Adipocyte (in vitro differentiated cells): ENCODE results near the gene CAMTA1.

Source experiments
- DNase-seq: peaks from one replicate; pipeline ENCODE4 v3.0.0-alpha.2; 2015; ENCODE audit warnings: low read depth
- H3K27me3 ChIP-seq: replicated peaks from 2 replicates; pipeline ENCODE4 v1.7.0; 2013; ENCODE audit warnings: mild to moderate bottlenecking, low read length, moderate library complexity; ENCODE audit not compliant: control insufficient read depth, insufficient read depth
- H3K36me3 ChIP-seq: 2 replicates; pipeline ENCODE4 v1.7.0; 2013; ENCODE audit warnings: low read length, mild to moderate bottlenecking, moderate library complexity; ENCODE audit not compliant: control insufficient read depth, insufficient read depth, severe bottlenecking
- H3K4me1 ChIP-seq: 2 replicates; pipeline ENCODE4 v1.7.0; 2013; ENCODE audit warnings: mild to moderate bottlenecking, low read length, moderate library complexity; ENCODE audit not compliant: control insufficient read depth, insufficient read depth
- H3K4me3 ChIP-seq: 2 replicates; pipeline ENCODE4 v1.7.0; 2013; ENCODE audit warnings: mild to moderate bottlenecking, low read length, moderate library complexity
- H3K9ac ChIP-seq: 2 replicates; pipeline ENCODE4 v1.7.0; 2013; ENCODE audit warnings: mild to moderate bottlenecking, low read length, moderate library complexity
- H3K9me3 ChIP-seq: 2 replicates; pipeline ENCODE4 v1.7.0; 2013; ENCODE audit warnings: mild to moderate bottlenecking, low read length, moderate library complexity; ENCODE audit not compliant: control insufficient read depth

Gene CAMTA1

GRCh38 chr1:7234471-7234755 is 449.2 kb downstream of the CAMTA1 start:
- no peak overlapping the region for H3K9ac ChIP-seq
- H3K9me3 ChIP-seq, result no peaks in the 10 kb centered on the region
- no peaks in the 10 kb centered on the region for H3K4me1 ChIP-seq
- H3K4me3 ChIP-seq, result no peak overlapping the region
- DNase-seq, result no peak
- H3K27me3 ChIP-seq, result no peaks in the 10 kb centered on the region
- H3K36me3 ChIP-seq, result no peaks in the 10 kb centered on the region

DNA sequence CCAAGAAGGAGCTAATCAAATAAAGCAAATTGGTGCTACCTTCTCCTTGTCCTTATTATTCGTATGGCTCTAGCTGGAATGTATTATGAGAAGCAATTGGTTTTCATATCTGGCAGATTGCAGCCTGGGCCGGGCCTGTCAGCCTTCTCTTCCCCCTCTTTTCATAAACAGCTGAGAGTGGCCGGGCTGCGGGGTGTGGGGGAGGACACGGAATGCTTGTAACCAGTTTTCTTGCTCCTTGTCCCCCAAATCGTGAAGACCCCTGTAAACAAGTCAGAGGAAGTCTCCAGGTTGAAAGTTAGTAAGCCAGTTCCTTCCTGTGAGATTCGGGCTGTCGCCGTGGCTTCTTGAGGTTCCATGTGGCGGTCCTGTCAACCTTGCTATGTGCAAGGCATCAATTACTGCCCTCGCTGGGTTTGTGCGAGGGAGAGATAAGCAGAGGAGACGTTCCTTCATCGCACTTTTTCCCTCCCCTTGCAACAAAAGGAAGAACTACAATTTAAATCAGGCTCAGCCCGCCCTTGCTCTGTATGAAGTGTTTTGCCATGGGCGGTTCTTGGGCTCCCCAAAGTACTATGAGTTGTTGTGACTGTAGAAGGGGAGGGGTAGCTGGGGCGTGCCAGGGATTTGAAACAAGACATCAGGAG is 450.7 kb downstream of the CAMTA1 start:
- no peaks in the 10 kb centered on the region for H3K27me3 ChIP-seq
- H3K4me3 ChIP-seq, result no peak overlapping the region
- no peaks in the 10 kb centered on the region for H3K9me3 ChIP-seq
- no peak for DNase-seq
- H3K9ac ChIP-seq, result no peak overlapping the region
- no peaks in the 10 kb centered on the region for H3K4me1 ChIP-seq
- H3K36me3 ChIP-seq, result no peaks in the 10 kb centered on the region

DNA sequence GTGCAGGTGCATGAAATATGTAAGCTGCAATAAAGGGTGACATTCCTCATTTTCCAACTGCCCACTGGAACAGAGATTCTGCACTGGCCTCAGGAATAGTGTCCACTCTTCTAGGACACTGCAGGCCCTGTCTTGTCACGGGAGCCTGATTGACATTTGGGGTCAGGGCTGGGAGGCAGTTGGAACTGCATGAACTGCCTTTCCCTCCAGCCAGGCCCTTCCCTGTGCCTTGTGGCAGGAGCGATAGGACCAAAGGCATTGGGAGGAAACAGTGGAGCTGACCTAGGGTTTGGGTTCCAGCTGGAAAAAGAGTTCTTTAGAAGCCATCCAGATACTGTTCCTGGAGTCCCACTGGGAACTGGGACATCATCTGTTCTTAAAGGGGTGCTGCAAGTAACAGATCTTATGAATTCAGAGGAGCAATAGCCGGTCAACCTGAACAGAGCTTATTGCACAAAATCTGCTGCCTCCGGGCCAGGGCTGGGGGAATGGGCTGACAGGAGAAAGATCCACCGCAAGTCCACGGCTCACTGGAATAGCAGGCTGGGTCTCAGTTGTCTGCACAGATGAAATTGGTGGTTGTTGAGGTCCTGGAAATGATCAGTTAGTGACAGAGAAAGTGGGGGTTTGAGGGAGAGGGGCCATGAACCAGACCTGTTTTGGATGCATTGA is 451.7 kb downstream of the CAMTA1 start:
- no peak overlapping the region for H3K4me3 ChIP-seq
- DNase-seq, result no peak
- no peaks in the 10 kb centered on the region for H3K36me3 ChIP-seq
- no peaks in the 10 kb centered on the region for H3K27me3 ChIP-seq
- no peaks in the 10 kb centered on the region for H3K9me3 ChIP-seq
- H3K4me1 ChIP-seq, result no peaks in the 10 kb centered on the region
- no peak overlapping the region for H3K9ac ChIP-seq

DNA sequence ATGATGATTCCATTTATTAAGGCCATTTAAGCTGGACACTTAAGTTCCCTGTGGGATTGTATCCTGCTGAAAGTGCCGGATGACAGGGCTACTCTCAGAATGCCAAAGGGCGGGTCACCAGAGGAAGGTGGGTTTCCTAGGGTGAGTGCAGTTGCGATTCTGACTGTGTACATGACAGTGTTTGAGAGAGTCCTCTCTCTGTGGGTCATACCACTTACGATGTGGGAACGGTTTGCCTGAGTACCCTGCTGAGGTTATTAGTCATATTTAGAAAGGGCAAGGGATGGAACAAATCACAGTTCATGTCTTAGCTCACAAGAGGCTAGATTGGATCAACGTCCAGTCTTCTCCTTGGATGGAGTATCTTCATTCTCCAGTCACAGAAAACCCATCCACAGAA is 461.9 kb downstream of the CAMTA1 start:
- DNase-seq, result no peak
- Histone ChIP-seq H3K4me1 (no peaks in the 10 kb centered on the region), H3K4me3 (no peak overlapping the region), H3K9me3 (no peaks in the 10 kb centered on the region), H3K27me3 (peaks cover 3% of the 10 kb centered on the region), H3K9ac (no peak overlapping the region), H3K36me3 (no peaks in the 10 kb centered on the region)

- Histone ChIP-seq H3K9ac (no peak overlapping the region), H3K27me3 (peaks cover 3% of the 10 kb centered on the region), H3K9me3 (no peaks in the 10 kb centered on the region), H3K36me3 (no peaks in the 10 kb centered on the region), H3K4me3 (no peak overlapping the region), H3K4me1 (no peaks in the 10 kb centered on the region)
- DNase-seq, result no peak
These were observed 462.7 kb downstream of the CAMTA1 start for GRCh38 chr1:7247791-7248548.

- Histone ChIP-seq H3K4me3 (no peak overlapping the region), H3K27me3 (peaks cover 3% of the 10 kb centered on the region), H3K9ac (no peak overlapping the region), H3K36me3 (no peaks in the 10 kb centered on the region), H3K9me3 (no peaks in the 10 kb centered on the region), H3K4me1 (no peaks in the 10 kb centered on the region)
- no peak for DNase-seq
These were observed 463.4 kb downstream of the CAMTA1 start for GRCh38 chr1:7248549-7249199.

- Histone ChIP-seq H3K9me3 (no peaks in the 10 kb centered on the region), H3K4me3 (no peak overlapping the region), H3K4me1 (no peaks in the 10 kb centered on the region), H3K9ac (no peak overlapping the region), H3K36me3 (no peaks in the 10 kb centered on the region), H3K27me3 (peaks cover 3% of the 10 kb centered on the region)
- DNase-seq, result no peak
These were observed 464.3 kb downstream of the CAMTA1 start for GRCh38 chr1:7249516-7249915.

DNA sequence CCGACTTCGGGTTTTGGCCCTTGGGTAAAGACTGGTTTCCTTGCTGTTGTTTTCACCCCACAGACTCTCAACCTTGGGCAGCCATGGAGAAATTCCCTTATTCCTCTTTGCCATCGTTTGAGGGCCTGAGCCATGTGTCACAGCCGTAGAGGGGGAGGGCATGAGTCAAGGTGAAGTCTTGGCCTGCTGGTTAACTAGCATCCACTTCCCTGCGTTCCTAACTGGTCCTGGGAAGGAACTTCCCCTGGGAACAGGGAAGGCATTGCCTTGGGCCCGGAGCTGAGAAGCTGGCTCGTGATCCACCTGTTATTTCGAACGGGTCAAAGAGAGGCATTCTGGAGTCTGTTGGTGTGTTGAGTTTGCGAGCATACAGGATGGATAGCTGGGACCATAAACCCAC is 464.9 kb downstream of the CAMTA1 start:
- no peaks in the 10 kb centered on the region for H3K9me3 ChIP-seq
- H3K4me1 ChIP-seq, result no peaks in the 10 kb centered on the region
- H3K27me3 ChIP-seq, result peaks cover 3% of the 10 kb centered on the region
- H3K36me3 ChIP-seq, result no peaks in the 10 kb centered on the region
- H3K4me3 ChIP-seq, result no peak overlapping the region
- H3K9ac ChIP-seq, result no peak overlapping the region
- no peak for DNase-seq

DNA sequence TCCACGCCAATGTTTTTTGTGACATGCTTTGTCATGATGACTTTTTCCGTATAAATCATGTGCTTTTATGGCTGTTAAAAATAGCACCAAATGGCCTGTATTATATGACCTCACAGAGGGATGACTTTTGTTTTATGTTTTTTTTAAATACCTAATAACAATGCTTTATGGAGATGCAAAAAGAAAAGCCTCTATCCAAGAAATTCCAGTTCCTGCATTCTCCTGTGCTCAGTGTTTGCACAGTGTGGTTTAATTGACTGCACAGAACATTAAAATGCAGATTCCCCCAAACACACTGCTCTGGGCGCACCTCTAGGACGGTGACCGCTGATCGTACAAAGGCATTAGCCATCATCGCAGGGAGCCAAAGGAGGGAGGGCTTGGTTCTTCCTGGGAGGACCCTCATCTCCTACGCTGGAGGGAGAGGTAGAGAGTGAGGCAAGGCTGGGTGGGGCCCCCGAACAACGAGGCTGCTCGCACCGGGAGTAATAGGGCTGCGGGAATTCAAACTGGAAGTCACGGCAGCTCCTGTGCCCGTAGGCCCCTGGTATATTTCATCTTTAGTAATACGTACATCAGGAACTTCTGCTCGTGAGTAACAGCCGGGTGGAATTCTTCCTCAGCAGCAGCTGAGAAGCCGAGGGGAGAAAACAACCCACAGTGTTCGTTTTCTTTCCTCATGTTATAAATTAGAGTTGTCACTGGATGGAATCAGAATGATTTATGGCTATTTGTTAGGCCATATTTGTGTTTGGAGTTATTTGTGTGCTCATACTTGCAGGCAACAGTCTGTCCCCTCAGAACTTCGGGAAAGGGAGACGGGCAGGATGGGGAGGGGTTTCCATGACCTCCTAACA is 465.6 kb downstream of the CAMTA1 start:
- H3K4me1 ChIP-seq, result no peaks in the 10 kb centered on the region
- no peaks in the 10 kb centered on the region for H3K9me3 ChIP-seq
- no peaks in the 10 kb centered on the region for H3K36me3 ChIP-seq
- peaks cover 3% of the 10 kb centered on the region for H3K27me3 ChIP-seq
- no peak overlapping the region for H3K9ac ChIP-seq
- no peak overlapping the region for H3K4me3 ChIP-seq
- DNase-seq, result no peak

DNA sequence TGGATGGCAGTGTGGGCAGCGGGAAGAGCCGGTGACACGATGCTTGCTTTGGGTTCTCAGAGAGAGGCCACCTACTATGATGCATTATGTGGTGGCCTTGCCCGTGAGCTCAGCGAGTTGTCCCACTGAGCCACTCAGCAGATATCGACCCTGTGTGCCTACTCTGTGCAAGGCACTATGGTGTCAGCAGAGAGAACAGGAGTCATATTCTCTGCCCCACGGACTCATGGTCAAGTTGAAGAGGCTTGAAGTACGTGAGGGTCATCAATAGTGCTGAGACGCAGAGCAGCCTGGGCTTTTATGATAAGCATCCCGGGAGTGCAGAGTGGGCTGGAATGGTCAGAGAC is 466.2 kb downstream of the CAMTA1 start:
- Histone ChIP-seq H3K4me1 (no peaks in the 10 kb centered on the region), H3K9ac (no peak overlapping the region), H3K27me3 (peaks cover 3% of the 10 kb centered on the region), H3K4me3 (no peak overlapping the region), H3K9me3 (no peaks in the 10 kb centered on the region), H3K36me3 (no peaks in the 10 kb centered on the region)
- DNase-seq, result no peak
